D721Med (cell line): ENCODE results near the gene RNF207.
"Not testable (repeated sequence)": the region's sequence is repeated elsewhere in the genome, so short reads cannot be mapped to it uniquely, and the experiment has no call there.

Experiments
- DNase-seq: peaks from one replicate; pipeline ENCODE4 v3.0.0; 2011; ENCODE audit warnings: low spot score; ENCODE audit not compliant: insufficient read length
- FAIRE-seq: peaks from 2 replicates; lab custom pipeline; 2011; peaks lifted over from hg19 to GRCh38; lab: Jason Lieb, UNC
- CTCF ChIP-seq: IDR thresholded peaks from 2 replicates; pipeline ENCODE4 v1.5.1; 2012; ENCODE audit warnings: mild to moderate bottlenecking, control low read depth; ENCODE audit not compliant: insufficient read depth; ENCODE audit errors: missing control alignments

Gene RNF207

GRCh38 chr1:6209661-6210580 lies 4.0 kb downstream of the RNF207 start:
- no peak for DNase-seq
- no peak for FAIRE-seq
- peak; percentile 17 for TF ChIP-seq CTCF

GRCh38 chr1:6210591-6211355 lies 4.9 kb downstream of the RNF207 start:
- no peak for TF ChIP-seq CTCF
- FAIRE-seq = no peak
- DNase-seq = no peak

- TF ChIP-seq CTCF = no peak
- FAIRE-seq (no peak), DNase-seq (no peak)
These were observed 5.8 kb downstream of the RNF207 start for GRCh38 chr1:6211731-6212130.

- FAIRE-seq (no peak), DNase-seq (no peak)
- no peak for TF ChIP-seq CTCF
These were observed 6.5 kb downstream of the RNF207 start for GRCh38 chr1:6212193-6212959.

GRCh38 chr1:6218375-6219164 lies 12.7 kb downstream of the RNF207 start:
- FAIRE-seq = no peak
- no peak for DNase-seq
- no peak for TF ChIP-seq CTCF

GRCh38 chr1:6219641-6220040 lies 13.7 kb downstream of the RNF207 start:
- not testable (repeated sequence) for FAIRE-seq, DNase-seq
